Uterus (tissue), 4 donors: Measurements from ENCODE around the gene IL6R. TPM values are rescaled to one million over a fixed set of nuclear protein-coding genes. Genes with fewer than 3 reads are reported as not detected.

Experiments used
- DNase-seq, 2 donors: peaks; one replicate each; pipeline ENCODE4 v3.0.0-alpha.2; 2019 to 2020
- H3K27ac ChIP-seq, 2 donors: fragments of 200-600 bp; sonication (generic); 1 replicate in 1 of 2; 2 replicates in 1 of 2; pipeline ENCODE4 v1.5.1; 2016 to 2018
- H3K27me3 ChIP-seq, 2 donors: fragments of 200-600 bp; sonication (generic); one replicate each; pipeline ENCODE4 v1.5.1; 2018 to 2019; ENCODE audit warnings: control low read depth in 1 of 2
- H3K36me3 ChIP-seq, 2 donors: fragments of 200-600 bp; sonication (generic); one replicate each; pipeline ENCODE4 v1.5.1; 2019; ENCODE audit warnings: control low read depth in 1 of 2
- H3K4me1 ChIP-seq, 2 donors: fragments of 200-600 bp; sonication (generic); one replicate each; pipeline ENCODE4 v1.5.1; 2018 to 2019; ENCODE audit warnings: control low read depth in 1 of 2
- H3K4me3 ChIP-seq, 2 donors: fragments of 200-600 bp; sonication (generic); 1 replicate in 1 of 2; 2 replicates in 1 of 2; pipeline ENCODE4 v1.5.1; 2018 to 2019; ENCODE audit warnings: mild to moderate bottlenecking in 1 of 2
- H3K9me3 ChIP-seq, 2 donors: fragments of 200-600 bp; sonication (generic); one replicate each; pipeline ENCODE4 v1.5.1; 2019; ENCODE audit warnings: control low read depth in 1 of 2
- POLR2A ChIP-seq, 2 donors: fragments of 450-650 bp; IDR thresholded peaks; one replicate each; pipeline ENCODE4 v1.6.1; 2016; ENCODE audit warnings: antibody characterized with exemption in 2 of 2, mild to moderate bottlenecking in 1 of 2, moderate library complexity in 1 of 2
- intact Hi-C: fragments of 100-400 bp; cut with DNase I; formaldehyde crosslinking; loops from one replicate; pipeline ENCODE4 v1.15.1; 2023; ENCODE audit warnings: low total_unique reads
- total RNA-seq, 4 donors: library from RNA; depleted of rRNA in 3 of 4; stranded (reverse); fragments of >200 nt in 3 of 4; gene quantifications; one replicate each; pipeline versions ENCODE4 v1.1.0 to v1.2.4, GENCODE V29; 2014 to 2023
- TF ChIP-seq, protein P1 (sequence below), 4 experiments: fragments of 200-600 bp in 2 of 4; fragments of 450-650 bp in 2 of 4; sonication (generic) in 2 of 4; IDR thresholded peaks; one replicate each; pipeline ENCODE4 v1.5.1; 2016 to 2019; ENCODE audit warnings: antibody characterized with exemption in 4 of 4, mild to moderate bottlenecking in 2 of 4, moderate library complexity in 1 of 4
- donor health status: DM: yes; HTN: yes; CAD: no.

Gene IL6R
- total RNA-seq, 4 donors from 2014 or later = 9.7 to 28.2 (median 17.1) TPM

DNA sequence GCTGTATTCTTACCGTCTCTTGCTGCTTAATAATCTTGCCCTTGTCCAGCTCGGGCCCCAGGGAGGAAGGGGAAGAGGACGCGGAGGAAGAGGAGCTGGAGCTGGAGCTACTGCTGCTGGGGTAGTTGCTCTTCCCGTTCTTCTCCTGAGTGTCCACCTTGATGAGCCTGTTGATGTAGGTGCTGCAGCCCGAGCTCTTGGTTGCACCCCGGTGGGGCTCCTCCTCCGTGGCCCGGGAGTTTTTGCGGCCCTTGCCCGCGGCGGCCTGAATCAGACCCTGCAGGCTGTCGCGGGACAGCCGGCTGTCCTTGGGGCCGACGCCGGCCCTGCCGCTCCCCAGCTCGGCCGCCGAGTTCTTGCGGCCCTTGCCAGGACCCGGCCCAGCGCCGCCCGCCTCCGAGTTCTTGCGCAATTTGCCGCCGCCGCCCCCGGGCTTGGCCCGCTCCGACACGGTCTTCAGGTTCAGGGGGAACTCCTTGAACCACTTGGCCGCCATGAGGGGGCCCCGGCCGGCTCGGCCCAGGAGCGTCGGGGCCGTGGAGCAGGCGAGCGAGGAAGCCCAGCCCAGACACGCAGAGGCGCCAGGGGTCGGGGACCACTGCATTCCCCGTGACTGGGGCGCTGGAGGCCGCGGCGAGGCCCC, 96.4 kb downstream of the IL6R start:
- DNase-seq = peak; percentile 34 to 75
- Histone ChIP-seq H3K36me3 (no peaks in the 10 kb centered on the region), H3K27ac (peak overlapping the region; percentile 55 to 67), H3K4me1 (no peaks in the 10 kb centered on the region), H3K9me3 (no peaks in the 10 kb centered on the region), H3K27me3 (peaks cover 8 to 19% of the 10 kb centered on the region in 2 donors), H3K4me3 (peak overlapping the region; percentile 21 to 38)
- intact Hi-C loops = no loop called here
- no peak for TF ChIP-seq POLR2A (IDR thresholded peaks at IDR 0.05)
- TF ChIP-seq, protein P1, sequence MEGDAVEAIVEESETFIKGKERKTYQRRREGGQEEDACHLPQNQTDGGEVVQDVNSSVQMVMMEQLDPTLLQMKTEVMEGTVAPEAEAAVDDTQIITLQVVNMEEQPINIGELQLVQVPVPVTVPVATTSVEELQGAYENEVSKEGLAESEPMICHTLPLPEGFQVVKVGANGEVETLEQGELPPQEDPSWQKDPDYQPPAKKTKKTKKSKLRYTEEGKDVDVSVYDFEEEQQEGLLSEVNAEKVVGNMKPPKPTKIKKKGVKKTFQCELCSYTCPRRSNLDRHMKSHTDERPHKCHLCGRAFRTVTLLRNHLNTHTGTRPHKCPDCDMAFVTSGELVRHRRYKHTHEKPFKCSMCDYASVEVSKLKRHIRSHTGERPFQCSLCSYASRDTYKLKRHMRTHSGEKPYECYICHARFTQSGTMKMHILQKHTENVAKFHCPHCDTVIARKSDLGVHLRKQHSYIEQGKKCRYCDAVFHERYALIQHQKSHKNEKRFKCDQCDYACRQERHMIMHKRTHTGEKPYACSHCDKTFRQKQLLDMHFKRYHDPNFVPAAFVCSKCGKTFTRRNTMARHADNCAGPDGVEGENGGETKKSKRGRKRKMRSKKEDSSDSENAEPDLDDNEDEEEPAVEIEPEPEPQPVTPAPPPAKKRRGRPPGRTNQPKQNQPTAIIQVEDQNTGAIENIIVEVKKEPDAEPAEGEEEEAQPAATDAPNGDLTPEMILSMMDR (IDR thresholded peaks at IDR 0.05) = no peak

DNA sequence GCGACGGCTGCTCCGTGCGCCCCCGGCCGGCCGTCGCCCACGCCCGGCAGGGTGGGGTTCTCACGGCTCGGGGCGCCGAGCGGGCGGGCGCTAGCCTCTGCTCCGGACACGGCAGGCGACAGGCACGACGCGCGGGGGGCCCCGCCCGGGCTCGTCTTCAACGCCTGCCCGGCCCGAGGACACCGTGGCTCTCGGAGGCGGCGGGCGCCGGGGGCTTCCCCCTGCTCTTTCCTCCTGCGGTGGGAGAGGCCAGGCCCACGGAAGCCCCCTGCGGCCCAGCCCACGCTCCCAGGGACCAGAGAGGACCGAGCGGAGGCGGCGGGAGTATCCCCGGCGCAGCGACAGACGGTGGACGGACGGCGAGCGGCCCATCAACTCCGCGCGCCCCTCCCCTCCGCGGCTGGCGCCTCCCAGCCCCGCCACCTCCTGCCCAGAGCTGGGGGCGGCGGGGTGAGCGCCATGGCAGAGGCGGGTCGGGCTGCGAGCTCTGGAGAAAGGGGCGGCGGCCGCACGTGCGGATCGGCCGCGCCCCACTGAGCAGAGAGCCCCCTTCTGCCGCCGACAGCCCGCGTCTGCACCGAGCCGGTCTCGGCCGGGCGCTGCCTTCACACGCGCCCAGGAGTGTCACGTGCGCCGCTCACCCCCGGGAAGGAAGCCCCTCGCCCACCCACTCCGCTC, 97.1 kb downstream of the IL6R start, which contains the start of the genes SHE and TDRD10:
SHE (minus strand) TSS at position 347 of the 678 bp plus-strand sequence. CDS start 386 bp downstream, outside the sequence.
TDRD10 (plus strand) TSS at position 154 of the 678 bp plus-strand sequence. CDS start 4,685 bp downstream, outside the sequence.
- H3K36me3 ChIP-seq = no peaks in the 10 kb centered on the region
- no peaks in the 10 kb centered on the region for H3K4me1 ChIP-seq
- H3K9me3 ChIP-seq = no peaks in the 10 kb centered on the region
- peaks cover 8 to 19% of the 10 kb centered on the region in 2 donors for H3K27me3 ChIP-seq
- H3K4me3 ChIP-seq = peak within 1 kb of the TSS; percentile 21 to 38
- TF ChIP-seq POLR2A (IDR thresholded peaks at IDR 0.05) = peak in 1 of 2 donors; percentile 27
- TF ChIP-seq, protein P1 (IDR thresholded peaks at IDR 0.05) = no peak
- intact Hi-C loops = no loop called here
- peak within 1 kb of the TSS; percentile 55 to 67 for H3K27ac ChIP-seq
- DNase-seq = peak; percentile 26 to 27

DNA sequence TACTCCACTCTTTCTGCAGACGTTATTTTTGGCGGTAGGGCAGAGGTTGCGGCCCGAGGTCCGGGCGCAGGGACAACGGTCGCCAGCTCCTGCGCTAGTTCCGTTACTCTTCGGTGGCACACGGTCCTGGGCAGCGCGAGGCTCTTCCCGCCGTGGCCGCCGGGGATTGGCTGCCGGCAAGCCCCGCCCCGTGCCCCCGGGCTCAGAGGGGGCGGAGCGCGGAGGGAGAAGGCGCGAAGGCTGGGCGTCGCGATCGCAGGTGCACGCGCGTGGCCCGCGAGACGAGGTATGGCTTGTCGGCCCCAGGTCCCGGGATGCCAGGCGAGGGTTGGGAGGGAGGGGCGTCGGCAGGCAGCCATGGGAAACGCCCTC, 97.6 kb downstream of the IL6R start:
- H3K4me3 ChIP-seq = peak overlapping the region in 1 of 2 donors; percentile 38
- TF ChIP-seq POLR2A (IDR thresholded peaks at IDR 0.05) = no peak
- peak overlapping the region in 1 of 2 donors; percentile 55 for H3K27ac ChIP-seq
- H3K36me3 ChIP-seq = no peaks in the 10 kb centered on the region
- peaks cover 8 to 19% of the 10 kb centered on the region in 2 donors for H3K27me3 ChIP-seq
- no peaks in the 10 kb centered on the region for H3K4me1 ChIP-seq
- intact Hi-C loops = no loop called here
- no peaks in the 10 kb centered on the region for H3K9me3 ChIP-seq
- DNase-seq = no peak

DNA sequence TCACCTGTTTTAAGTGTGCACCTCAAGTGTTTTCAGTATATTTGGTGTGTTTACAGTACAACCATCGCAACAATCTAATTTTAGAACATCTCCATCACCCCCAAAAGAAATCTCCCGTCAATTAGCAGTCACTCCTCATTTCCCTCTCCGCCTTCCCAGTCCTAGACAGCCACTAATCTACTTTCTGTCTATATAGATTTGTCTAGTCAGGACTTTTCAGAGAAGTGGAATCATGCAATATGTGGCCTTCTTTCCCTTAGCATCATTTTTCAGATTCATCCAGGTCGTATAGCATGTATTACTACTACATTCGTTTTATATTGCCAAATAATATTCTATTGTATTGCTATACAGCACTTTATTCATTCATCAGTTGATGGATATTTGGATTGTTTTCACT, 98.8 kb downstream of the IL6R start:
- Histone ChIP-seq H3K27me3 (peaks cover 8 to 15% of the 10 kb centered on the region in 2 donors), H3K27ac (no peak overlapping the region), H3K4me1 (no peaks in the 10 kb centered on the region), H3K36me3 (no peaks in the 10 kb centered on the region), H3K4me3 (no peak overlapping the region), H3K9me3 (no peaks in the 10 kb centered on the region)
- DNase-seq = no peak
- TF ChIP-seq, protein P1 (IDR thresholded peaks at IDR 0.05) = no peak
- TF ChIP-seq POLR2A (IDR thresholded peaks at IDR 0.05) = no peak
- intact Hi-C loops = no loop called here

DNA sequence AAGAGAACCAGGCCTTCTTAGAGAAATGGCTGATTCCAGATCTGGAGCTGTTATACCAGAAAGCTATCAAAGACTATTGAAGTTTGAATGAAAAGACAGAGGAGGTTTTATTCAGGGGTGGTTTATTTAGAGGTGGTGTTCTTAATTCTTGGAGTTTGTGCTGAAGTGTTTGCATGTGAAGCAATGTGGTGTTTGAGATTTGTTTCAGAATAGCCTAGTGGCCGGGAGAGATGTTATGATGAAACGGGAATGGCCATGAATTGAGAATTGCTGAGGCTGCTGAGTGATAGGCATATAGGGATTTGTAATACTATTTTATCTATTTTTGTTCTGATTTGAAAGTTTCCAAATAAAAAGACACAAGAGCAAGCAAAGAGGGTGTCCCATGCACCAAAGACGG, 107.6 kb downstream of the IL6R start:
- no peak for DNase-seq
- Histone ChIP-seq H3K36me3 (no peaks in the 10 kb centered on the region), H3K27me3 (no peaks in the 10 kb centered on the region), H3K4me3 (no peak overlapping the region), H3K4me1 (no peaks in the 10 kb centered on the region), H3K27ac (no peak overlapping the region), H3K9me3 (no peaks in the 10 kb centered on the region)
- TF ChIP-seq POLR2A (IDR thresholded peaks at IDR 0.05) = no peak
- TF ChIP-seq, protein P1 (IDR thresholded peaks at IDR 0.05) = no peak
- intact Hi-C loops = no loop called here
